ENCODE measurements around the gene DISC1. TPM values are rescaled to one million over a fixed set of nuclear protein-coding genes. Genes with fewer than 3 reads are reported as not detected.

DISC1 gene
- total RNA-seq, 2 experiments from 2014 or later = 19.8 to 20.0 TPM

DNA sequence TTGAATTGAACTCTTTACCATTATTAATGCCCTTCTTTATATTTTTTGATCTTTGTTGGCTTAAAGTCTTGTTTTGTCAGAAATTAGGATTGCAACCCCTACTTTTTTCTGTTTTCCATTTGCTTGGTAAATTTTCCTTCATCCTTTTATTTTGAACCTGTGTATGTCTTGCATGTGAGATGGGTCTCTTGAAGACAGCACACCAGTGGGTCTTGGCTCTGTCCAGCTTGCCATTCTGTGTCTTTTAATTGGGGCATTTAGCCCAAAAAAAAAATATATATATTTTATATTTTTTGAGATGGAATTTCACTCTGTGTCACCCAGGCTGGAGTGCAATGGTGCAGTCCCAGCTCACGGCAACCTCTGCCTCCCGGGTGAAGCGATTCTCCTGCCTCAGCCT is 33.6 kb downstream of the DISC1 start:
- DNase-seq (no peak), ATAC-seq (ENCODE audit: poor library complexity) (no peak)
- peaks cover 27% of the 10 kb centered on the region for H3K9me3 Mint-ChIP-seq
- intact Hi-C loops (cut with DNase I, micrococcal nuclease) = no loop called here
- Histone ChIP-seq H3K27ac (ENCODE audit: low read depth in 1 of 2, low read length in 2 of 2) (no peak overlapping the region), H3K36me3 (ENCODE audit: insufficient read depth, low read length) (no peaks in the 10 kb centered on the region), H3K4me3 (ENCODE audit: low read length) (no peak overlapping the region), H3K4me1 (ENCODE audit: insufficient read depth, low read length) (no peaks in the 10 kb centered on the region), H3K9me3 (ENCODE audit: control insufficient read depth in 1 of 2, insufficient read depth in 1 of 2, low read length in 2 of 2) (peaks cover 11 to 12% of the 10 kb centered on the region in 2 experiments), H3K27me3 (ENCODE audit: control insufficient read depth in 1 of 2, insufficient read depth in 2 of 2, low read length in 2 of 2) (no peaks in the 10 kb centered on the region)
- ChIA-PET CTCF (no interaction called here), POLR2A (no interaction called here)
- H3K27ac Mint-ChIP-seq = no peak overlapping the region
- peaks cover 67% of the 10 kb centered on the region for H3K36me3 Mint-ChIP-seq (ENCODE audit: low read depth)
- H3K4me1 Mint-ChIP-seq (ENCODE audit: low read depth) = peaks cover 50% of the 10 kb centered on the region
- TF ChIP-seq, protein P1, sequence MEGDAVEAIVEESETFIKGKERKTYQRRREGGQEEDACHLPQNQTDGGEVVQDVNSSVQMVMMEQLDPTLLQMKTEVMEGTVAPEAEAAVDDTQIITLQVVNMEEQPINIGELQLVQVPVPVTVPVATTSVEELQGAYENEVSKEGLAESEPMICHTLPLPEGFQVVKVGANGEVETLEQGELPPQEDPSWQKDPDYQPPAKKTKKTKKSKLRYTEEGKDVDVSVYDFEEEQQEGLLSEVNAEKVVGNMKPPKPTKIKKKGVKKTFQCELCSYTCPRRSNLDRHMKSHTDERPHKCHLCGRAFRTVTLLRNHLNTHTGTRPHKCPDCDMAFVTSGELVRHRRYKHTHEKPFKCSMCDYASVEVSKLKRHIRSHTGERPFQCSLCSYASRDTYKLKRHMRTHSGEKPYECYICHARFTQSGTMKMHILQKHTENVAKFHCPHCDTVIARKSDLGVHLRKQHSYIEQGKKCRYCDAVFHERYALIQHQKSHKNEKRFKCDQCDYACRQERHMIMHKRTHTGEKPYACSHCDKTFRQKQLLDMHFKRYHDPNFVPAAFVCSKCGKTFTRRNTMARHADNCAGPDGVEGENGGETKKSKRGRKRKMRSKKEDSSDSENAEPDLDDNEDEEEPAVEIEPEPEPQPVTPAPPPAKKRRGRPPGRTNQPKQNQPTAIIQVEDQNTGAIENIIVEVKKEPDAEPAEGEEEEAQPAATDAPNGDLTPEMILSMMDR (IDR thresholded peaks at IDR 0.05) = no peak
- no peak overlapping the region for H3K4me3 Mint-ChIP-seq
- H3K27me3 Mint-ChIP-seq = no peaks in the 10 kb centered on the region

DNA sequence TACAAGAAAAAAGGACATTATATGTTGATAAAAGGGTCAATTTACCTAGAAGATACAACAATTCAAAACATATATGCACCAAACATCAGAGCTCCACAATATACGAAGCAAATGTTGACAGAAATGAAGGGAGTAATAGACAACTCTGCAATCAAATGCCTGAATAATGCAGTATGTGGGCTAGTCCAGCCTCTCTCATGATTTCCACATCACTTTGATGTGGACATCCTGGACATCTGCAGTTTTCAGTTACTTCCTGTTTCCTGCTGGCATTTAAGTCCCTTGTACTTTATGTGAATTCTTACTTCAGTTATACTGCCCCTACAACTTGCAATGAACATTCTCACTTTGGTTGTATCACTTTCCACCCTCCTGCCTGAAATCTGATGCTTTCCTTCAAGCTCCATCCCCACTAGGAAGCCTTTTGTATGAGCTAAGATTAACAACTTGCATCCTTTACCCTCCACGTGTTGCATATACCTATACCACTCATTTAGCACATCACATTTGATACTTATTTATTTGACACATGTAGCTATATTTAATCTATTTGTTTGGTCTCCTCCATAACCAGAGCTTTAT is 36.7 kb downstream of the DISC1 start:
- H3K27ac ChIP-seq (ENCODE audit: low read depth in 1 of 2, low read length in 2 of 2) = no peak overlapping the region
- Mint-ChIP-seq H3K4me1 (ENCODE audit: low read depth) (peaks cover 39% of the 10 kb centered on the region), H3K9me3 (peaks cover 19% of the 10 kb centered on the region), H3K27me3 (no peaks in the 10 kb centered on the region), H3K4me3 (no peak overlapping the region), H3K36me3 (ENCODE audit: low read depth) (peaks cover 73% of the 10 kb centered on the region), H3K27ac (no peak overlapping the region)
- peak in 2 of 14 experiments; percentile 43 to 59 for DNase-seq
- H3K4me1 ChIP-seq (ENCODE audit: insufficient read depth, low read length) = no peaks in the 10 kb centered on the region
- intact Hi-C loops (cut with DNase I, micrococcal nuclease) = no loop called here
- H3K27me3 ChIP-seq (ENCODE audit: control insufficient read depth in 1 of 2, insufficient read depth in 2 of 2, low read length in 2 of 2) = no peaks in the 10 kb centered on the region
- ChIA-PET POLR2A (no interaction called here), CTCF (no interaction called here)
- H3K4me3 ChIP-seq (ENCODE audit: low read length) = no peak overlapping the region
- peaks cover 11 to 12% of the 10 kb centered on the region in 2 experiments for H3K9me3 ChIP-seq (ENCODE audit: control insufficient read depth in 1 of 2, insufficient read depth in 1 of 2, low read length in 2 of 2)
- TF ChIP-seq, protein P1 (IDR thresholded peaks at IDR 0.05) = no peak
- H3K36me3 ChIP-seq (ENCODE audit: insufficient read depth, low read length) = no peaks in the 10 kb centered on the region
- no peak for ATAC-seq (ENCODE audit: poor library complexity)

DNA sequence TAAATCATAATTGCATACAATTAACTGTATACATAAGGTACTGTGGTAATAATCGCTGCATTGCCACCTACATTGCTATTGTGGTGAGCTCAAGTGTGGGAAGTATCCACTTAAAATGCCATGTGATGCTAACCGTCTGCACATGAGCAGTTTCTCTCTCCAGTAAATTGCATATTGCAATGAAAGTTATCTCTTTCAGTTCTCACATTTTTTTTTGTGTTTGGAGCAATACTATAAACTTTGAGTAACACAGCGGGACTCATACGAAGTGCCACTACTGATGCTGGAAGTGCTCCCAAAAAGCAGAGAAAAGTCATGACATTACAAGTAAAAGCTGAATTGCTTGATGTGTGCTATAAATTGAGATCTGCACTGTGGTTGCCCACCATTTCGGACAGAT is 38.5 kb downstream of the DISC1 start:
- Mint-ChIP-seq H3K27ac (no peak overlapping the region), H3K27me3 (no peaks in the 10 kb centered on the region), H3K9me3 (peaks cover 25% of the 10 kb centered on the region), H3K36me3 (ENCODE audit: low read depth) (peaks cover 73% of the 10 kb centered on the region), H3K4me1 (ENCODE audit: low read depth) (peaks cover 21% of the 10 kb centered on the region), H3K4me3 (no peak overlapping the region)
- DNase-seq (no peak), ATAC-seq (ENCODE audit: poor library complexity) (no peak)
- CTCF ChIA-PET = no interaction called here
- TF ChIP-seq, protein P1 (IDR thresholded peaks at IDR 0.05) = no peak
- H3K27me3 ChIP-seq (ENCODE audit: control insufficient read depth in 1 of 2, insufficient read depth in 2 of 2, low read length in 2 of 2) = no peaks in the 10 kb centered on the region
- no peak overlapping the region for H3K4me3 ChIP-seq (ENCODE audit: low read length)
- no peak overlapping the region for H3K27ac ChIP-seq (ENCODE audit: low read depth in 1 of 2, low read length in 2 of 2)
- H3K4me1 ChIP-seq (ENCODE audit: insufficient read depth, low read length) = no peaks in the 10 kb centered on the region
- H3K9me3 ChIP-seq (ENCODE audit: control insufficient read depth in 1 of 2, insufficient read depth in 1 of 2, low read length in 2 of 2) = peaks cover 11 to 16% of the 10 kb centered on the region in 2 experiments
- intact Hi-C loops (cut with DNase I, micrococcal nuclease) = no loop called here
- POLR2A ChIA-PET = interaction anchor here (1.6 kb wide), 1 partner anchor 11 kb away, joined by 5 read pairs; no protein-coding TSS in a partner anchor
- H3K36me3 ChIP-seq (ENCODE audit: insufficient read depth, low read length) = no peaks in the 10 kb centered on the region

All from CD4-positive, alpha-beta T cell (primary cell).